Stomach (tissue), 9 donors: ENCODE measurements around the gene AREL1. TPM values are rescaled to one million over a fixed set of nuclear protein-coding genes. Genes with fewer than 3 reads are reported as not detected.

ENCODE experiments used
- DNase-seq, 2 donors: peaks; one replicate each; pipeline versions ENCODE4 v3.0.0 to v3.0.0-alpha.2; 2013 to 2019
- H3K27ac ChIP-seq, 5 donors: fragments of 200-600 bp in 4 of 5; sonication (generic) in 4 of 5; one replicate each; pipeline ENCODE4 v1.5.1; 2013 to 2019; ENCODE audit warnings: mild to moderate bottlenecking in 1 of 5, moderate library complexity in 1 of 5
- H3K27me3 ChIP-seq, 3 donors: fragments of 200-600 bp; sonication (generic); one replicate each; pipeline ENCODE4 v1.5.1; 2017 to 2019; ENCODE audit warnings: mixed run types in 1 of 3
- H3K36me3 ChIP-seq, 4 donors: fragments of 200-600 bp; sonication (generic); 1 replicate in 3 of 4; 2 replicates in 1 of 4; pipeline ENCODE4 v1.5.1; 2016 to 2019
- H3K4me1 ChIP-seq, 4 donors: fragments of 200-600 bp; sonication (generic); one replicate each; pipeline ENCODE4 v1.5.1; 2016 to 2019
- H3K4me3 ChIP-seq, 4 donors: fragments of 200-600 bp; sonication (generic) in 3 of 4; one replicate each; pipeline ENCODE4 v1.5.1; 2016 to 2019; ENCODE audit warnings: mild to moderate bottlenecking in 1 of 4
- H3K9me3 ChIP-seq, 4 donors: fragments of 200-600 bp; sonication (generic); one replicate each; pipeline ENCODE4 v1.5.1; 2016 to 2019
- EP300 ChIP-seq: sonication (generic); formaldehyde crosslinking; IDR thresholded peaks from one replicate; pipeline ENCODE4 v1.6.1; 2017; ENCODE audit warnings: antibody characterized with exemption
- POLR2A ChIP-seq, 4 donors: fragments of 450-650 bp; IDR thresholded peaks; one replicate each; pipeline ENCODE4 v1.6.1; 2016; ENCODE audit warnings: antibody characterized with exemption in 4 of 4, control low read depth in 2 of 4, mild to moderate bottlenecking in 1 of 4, moderate library complexity in 1 of 4
- POLR2AphosphoS5 ChIP-seq, 3 donors: sonication (generic); formaldehyde crosslinking; IDR thresholded peaks; one replicate each; pipeline ENCODE4 v1.6.1; 2016; ENCODE audit warnings: antibody characterized with exemption in 3 of 3
- WGBS, 5 donors: extraction: QIAGEN DNeasy Blood & Tissue Kit in 3 of 5; methylation state at CpG; one replicate each; pipeline versions ENCODE4 v1.1.5 to v1.1.7; 2013 to 2018; 5-methylcytosine and 5-hydroxymethylcytosine counted together
- intact Hi-C: fragments of 100-400 bp; cut with DNase I; formaldehyde crosslinking; loops from one replicate; pipeline ENCODE4 v1.15.1; 2023; ENCODE audit warnings: low total_unique reads
- polyA plus RNA-seq, 3 donors: library from polyadenylated mRNA; stranded (reverse); fragments of 200-250 nt; gene quantifications; one replicate each; pipeline ENCODE4 v1.2.3, GENCODE V29; 2013
- total RNA-seq, 5 donors: library from RNA; depleted of rRNA; stranded (reverse); fragments of >200 nt; gene quantifications; one replicate each; pipeline versions ENCODE4 v1.1.0 to v1.2.3, GENCODE V29; 2014 to 2016
- TF ChIP-seq, protein P1 (sequence below), 7 experiments: fragments of 450-650 bp in 4 of 7; fragments of 200-600 bp in 3 of 7; sonication (generic) in 3 of 7; IDR thresholded peaks; one replicate each; pipeline ENCODE4 v1.5.1; 2016 to 2019; ENCODE audit warnings: antibody characterized with exemption in 7 of 7, control low read depth in 2 of 7, mild to moderate bottlenecking in 1 of 7
- donor health status: healthy with polysubstance abuse.
- donor health status: Bipolar disorder and iron deficiency.
- donor health status: healthy.

AREL1 gene
- total and polyA plus RNA-seq, 8 donors = 6.9 to 51.4 (median 12.0) TPM

DNA sequence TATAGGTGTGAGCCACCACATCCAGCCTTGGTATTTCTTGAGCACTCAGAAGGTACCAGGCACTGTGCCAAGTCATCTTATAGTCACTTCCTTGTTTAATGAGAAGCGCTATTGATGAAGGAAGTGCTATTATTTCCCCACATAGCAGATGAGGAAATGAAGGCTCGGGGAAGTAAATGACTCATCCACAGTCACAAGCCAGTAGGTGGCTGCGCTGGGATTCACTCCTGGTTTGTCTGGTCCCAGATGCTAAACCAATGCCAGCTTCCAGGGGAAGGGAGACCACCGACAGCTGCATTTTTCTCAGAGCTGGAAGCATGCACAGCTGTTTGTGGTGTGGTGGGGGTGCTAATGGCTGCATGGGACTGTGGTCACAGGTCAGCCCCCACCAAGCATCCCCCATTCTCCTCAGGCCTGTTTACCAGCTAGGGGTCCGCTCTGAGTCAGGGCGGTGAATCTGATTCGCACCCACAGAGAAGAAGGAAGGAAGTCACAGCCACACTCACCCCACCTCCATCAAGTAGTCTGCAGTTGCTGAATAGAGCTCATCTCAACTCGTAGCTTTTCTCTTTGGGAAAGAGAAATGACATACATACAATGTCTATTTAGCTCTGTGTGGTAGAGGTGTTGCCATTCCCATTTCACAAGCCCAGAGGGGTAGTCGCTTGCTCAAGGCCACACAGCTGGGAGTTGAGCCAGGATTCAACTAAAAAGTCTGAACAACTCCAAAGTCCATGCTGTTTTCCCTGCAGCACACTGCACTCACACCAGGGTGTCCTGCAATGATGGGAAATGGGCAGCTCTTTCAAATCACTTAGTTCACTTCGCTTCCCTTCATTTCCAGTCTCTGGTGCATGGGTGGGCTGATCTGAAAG, 94.6 kb downstream of the AREL1 start:
- WGBS, 5 donors = 48 to 70% (median 60%) methylated on average over 10 of the region's 10 CpGs
- H3K27ac ChIP-seq = peak overlapping the region; percentile 2 to 81 (median 67)
- intact Hi-C loops = no loop called here

DNA sequence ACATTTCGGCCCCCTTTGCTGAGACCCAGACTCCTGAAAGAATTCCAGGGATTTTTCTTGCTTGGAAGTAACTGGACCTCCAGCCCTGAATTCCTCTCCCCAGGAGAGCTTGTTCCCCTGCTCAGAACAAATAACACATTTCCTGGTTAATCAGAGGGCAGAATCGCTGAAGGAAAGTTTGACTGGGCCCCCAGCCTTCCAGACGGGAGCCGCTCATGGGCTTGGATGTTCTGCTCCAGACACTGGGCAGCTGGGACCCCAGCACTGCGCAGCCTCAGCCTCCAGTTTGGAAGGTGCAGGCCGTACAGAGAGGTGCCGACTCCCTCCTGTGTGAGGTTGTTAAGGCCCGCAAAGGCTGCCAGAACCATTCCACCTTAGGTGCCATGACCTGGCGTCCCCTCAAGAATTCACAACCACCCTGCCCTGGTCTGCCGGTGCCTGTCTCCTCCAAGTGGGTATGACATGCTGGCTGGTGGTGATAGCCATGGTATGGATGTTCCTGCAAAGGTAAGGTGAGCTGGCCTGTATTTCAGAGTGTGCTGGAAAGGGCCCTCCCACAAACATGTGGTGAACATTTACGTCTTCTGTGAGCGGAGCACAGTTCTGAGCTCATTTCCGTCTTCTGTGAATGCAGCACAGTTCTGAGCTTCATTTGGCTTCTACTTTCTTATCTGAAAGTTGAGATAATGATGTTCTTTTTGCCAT, 95.7 kb downstream of the AREL1 start:
- intact Hi-C loops = no loop called here
- WGBS, 5 donors = 83 to 87% (median 84%) methylated on average over 5 to 13 of the region's 13 CpGs
- Histone ChIP-seq H3K36me3 (no peaks in the 10 kb centered on the region), H3K4me1 (peaks cover 24 to 66% (median 26%) of the 10 kb centered on the region in 4 donors), H3K4me3 (no peak overlapping the region), H3K27ac (peak overlapping the region in 3 of 5 donors; percentile 20 to 81 (median 43)), H3K27me3 (peaks cover 0 to 19% (median 2%) of the 10 kb centered on the region in 3 donors), H3K9me3 (no peaks in the 10 kb centered on the region)
- TF ChIP-seq POLR2AphosphoS5 (IDR thresholded peaks at IDR 0.05) = no peak
- TF ChIP-seq, protein P1, sequence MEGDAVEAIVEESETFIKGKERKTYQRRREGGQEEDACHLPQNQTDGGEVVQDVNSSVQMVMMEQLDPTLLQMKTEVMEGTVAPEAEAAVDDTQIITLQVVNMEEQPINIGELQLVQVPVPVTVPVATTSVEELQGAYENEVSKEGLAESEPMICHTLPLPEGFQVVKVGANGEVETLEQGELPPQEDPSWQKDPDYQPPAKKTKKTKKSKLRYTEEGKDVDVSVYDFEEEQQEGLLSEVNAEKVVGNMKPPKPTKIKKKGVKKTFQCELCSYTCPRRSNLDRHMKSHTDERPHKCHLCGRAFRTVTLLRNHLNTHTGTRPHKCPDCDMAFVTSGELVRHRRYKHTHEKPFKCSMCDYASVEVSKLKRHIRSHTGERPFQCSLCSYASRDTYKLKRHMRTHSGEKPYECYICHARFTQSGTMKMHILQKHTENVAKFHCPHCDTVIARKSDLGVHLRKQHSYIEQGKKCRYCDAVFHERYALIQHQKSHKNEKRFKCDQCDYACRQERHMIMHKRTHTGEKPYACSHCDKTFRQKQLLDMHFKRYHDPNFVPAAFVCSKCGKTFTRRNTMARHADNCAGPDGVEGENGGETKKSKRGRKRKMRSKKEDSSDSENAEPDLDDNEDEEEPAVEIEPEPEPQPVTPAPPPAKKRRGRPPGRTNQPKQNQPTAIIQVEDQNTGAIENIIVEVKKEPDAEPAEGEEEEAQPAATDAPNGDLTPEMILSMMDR (IDR thresholded peaks at IDR 0.05) = no peak
- no peak for TF ChIP-seq POLR2A (IDR thresholded peaks at IDR 0.05)
- TF ChIP-seq EP300 = no peak
- DNase-seq = no peak

More for the DNA sequence above, 94.6 kb downstream of the AREL1 start:
- TF ChIP-seq POLR2A (IDR thresholded peaks at IDR 0.05) = no peak
- TF ChIP-seq, protein P1 (IDR thresholded peaks at IDR 0.05) = no peak
- peak in 1 of 3 donors; percentile 27 for TF ChIP-seq POLR2AphosphoS5 (IDR thresholded peaks at IDR 0.05)
- H3K4me3 ChIP-seq = no peak overlapping the region
- peaks cover 15 to 57% (median 19%) of the 10 kb centered on the region in 4 donors for H3K4me1 ChIP-seq
- no peaks in the 10 kb centered on the region for H3K36me3 ChIP-seq
- peaks cover 0 to 16% (median 0%) of the 10 kb centered on the region in 3 donors for H3K27me3 ChIP-seq
- peak; percentile 48 to 71 for DNase-seq
- H3K9me3 ChIP-seq = no peaks in the 10 kb centered on the region

DNA sequence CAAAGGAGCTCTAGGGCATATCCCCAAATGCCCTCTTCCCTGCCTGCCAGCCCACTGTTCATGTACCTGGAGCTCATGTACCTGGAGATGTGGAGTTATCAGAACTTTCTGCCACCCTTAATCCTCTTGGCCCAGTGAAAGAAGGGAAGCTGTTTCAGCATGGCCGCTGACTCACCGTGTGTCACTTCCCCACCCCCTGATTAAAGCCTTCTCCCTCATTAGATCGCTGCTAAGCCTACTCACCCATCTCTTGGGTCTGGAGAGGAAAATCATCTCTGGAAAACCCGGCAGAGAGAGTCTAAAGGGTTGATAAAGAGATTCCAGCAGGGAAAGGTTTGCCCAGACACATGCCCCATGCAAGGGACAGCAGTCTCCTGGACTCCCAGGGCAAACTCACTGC, 96.4 kb downstream of the AREL1 start:
- peaks cover 0 to 23% (median 8%) of the 10 kb centered on the region in 3 donors for H3K27me3 ChIP-seq
- DNase-seq = no peak
- H3K36me3 ChIP-seq = no peaks in the 10 kb centered on the region
- H3K27ac ChIP-seq = peak overlapping the region in 2 of 5 donors; percentile 20 to 81
- 35 to 56% (median 47%) methylated on average over 4 of the region's 4 CpGs for WGBS, 5 donors
- intact Hi-C loops = no loop called here
- no peaks in the 10 kb centered on the region for H3K9me3 ChIP-seq
- H3K4me1 ChIP-seq = peaks cover 31 to 72% (median 32%) of the 10 kb centered on the region in 4 donors
- no peak overlapping the region for H3K4me3 ChIP-seq
- no peak for TF ChIP-seq EP300
- peak in 1 of 3 donors; percentile 36 for TF ChIP-seq POLR2AphosphoS5 (IDR thresholded peaks at IDR 0.05)
- no peak for TF ChIP-seq POLR2A (IDR thresholded peaks at IDR 0.05)
- TF ChIP-seq, protein P1 (IDR thresholded peaks at IDR 0.05) = no peak

DNA sequence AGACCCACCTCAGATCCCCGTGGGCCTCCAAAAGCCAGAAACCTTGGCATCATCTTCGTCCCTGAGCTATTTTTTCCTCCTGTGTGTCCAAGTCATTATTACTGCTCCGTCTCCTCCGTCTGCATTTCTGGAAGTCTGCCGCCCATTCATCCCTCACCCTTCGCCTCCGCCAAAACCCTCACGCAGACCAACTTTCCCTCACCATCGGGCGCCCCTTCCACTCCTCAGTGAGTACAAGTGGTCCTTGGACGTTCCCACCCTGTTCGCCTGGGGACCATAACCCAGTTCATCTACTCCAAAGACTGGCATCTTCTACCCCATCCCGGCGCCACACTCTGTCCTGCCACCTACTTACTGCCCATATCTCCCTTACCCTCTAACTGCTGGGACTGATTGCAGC, 97.1 kb downstream of the AREL1 start:
- no peaks in the 10 kb centered on the region for H3K36me3 ChIP-seq
- DNase-seq = no peak
- H3K27me3 ChIP-seq = peaks cover 0 to 29% (median 12%) of the 10 kb centered on the region in 3 donors
- H3K4me1 ChIP-seq = peaks cover 35 to 71% (median 38%) of the 10 kb centered on the region in 4 donors
- 87 to 95% (median 92%) methylated on average over 14 of the region's 14 CpGs for WGBS, 5 donors
- H3K9me3 ChIP-seq = no peaks in the 10 kb centered on the region
- intact Hi-C loops = no loop called here
- H3K27ac ChIP-seq = no peak overlapping the region
- TF ChIP-seq, protein P1 (IDR thresholded peaks at IDR 0.05) = no peak
- no peak for TF ChIP-seq POLR2AphosphoS5 (IDR thresholded peaks at IDR 0.05)
- no peak overlapping the region for H3K4me3 ChIP-seq
